NCI-H1694 treated with DMSO at 0.1 percent for 48 hours (cell line): Measurements from ENCODE around the gene RAD23B.
"Not testable (repeated sequence)": the region's sequence is repeated elsewhere in the genome, so short reads cannot be mapped to it uniquely, and the experiment has no call there.

ENCODE experiments used
- DNase-seq: peaks from one replicate; lab custom pipeline; 2025; lab: John Stamatoyannopoulos, UW

The RAD23B gene

DNA sequence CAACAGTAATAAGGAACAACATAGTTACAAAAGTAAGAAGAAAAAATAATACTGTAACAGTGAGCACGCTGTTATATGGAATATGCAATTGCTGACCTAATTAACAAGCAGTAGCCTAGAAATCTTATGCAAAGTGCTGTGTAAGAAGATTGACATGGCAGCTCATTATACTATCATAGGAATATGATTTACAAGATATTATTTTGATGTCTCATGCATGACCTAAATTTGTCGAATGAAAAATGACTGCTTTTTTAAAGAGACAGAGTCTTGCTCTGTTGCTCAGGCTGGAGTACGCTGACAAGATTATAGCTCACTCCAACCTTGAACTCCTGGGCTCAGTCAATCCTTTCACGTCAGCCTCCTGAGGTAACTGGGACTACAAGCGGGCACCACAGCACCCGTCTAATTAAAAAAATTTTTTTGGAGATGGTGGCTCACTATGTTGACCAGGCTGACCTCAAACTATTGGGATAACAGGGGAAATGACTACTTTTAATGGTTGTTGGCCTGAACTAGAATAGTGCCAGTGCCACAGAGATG, 10.5 kb downstream of the RAD23B start:
- no peak for DNase-seq

DNA sequence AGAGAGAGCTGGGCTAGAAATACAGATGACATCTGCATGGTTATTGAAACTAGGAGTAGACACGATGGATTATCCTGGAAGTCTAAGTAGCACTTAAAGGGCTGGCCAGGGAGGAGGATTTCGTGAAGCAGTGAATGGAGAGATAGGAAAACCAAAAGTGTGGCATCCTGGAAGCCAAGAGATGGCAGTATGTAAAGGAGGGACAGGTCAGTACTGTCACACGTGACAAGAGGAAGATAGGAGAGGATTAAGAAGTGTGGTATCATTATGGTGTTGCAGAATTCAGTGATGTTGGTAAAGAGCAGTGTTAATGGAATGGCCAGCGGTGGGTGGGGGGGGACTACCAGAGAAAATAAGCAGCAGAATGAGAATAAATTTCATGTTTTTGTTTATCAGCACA, 11.7 kb downstream of the RAD23B start:
- DNase-seq = no peak

DNA sequence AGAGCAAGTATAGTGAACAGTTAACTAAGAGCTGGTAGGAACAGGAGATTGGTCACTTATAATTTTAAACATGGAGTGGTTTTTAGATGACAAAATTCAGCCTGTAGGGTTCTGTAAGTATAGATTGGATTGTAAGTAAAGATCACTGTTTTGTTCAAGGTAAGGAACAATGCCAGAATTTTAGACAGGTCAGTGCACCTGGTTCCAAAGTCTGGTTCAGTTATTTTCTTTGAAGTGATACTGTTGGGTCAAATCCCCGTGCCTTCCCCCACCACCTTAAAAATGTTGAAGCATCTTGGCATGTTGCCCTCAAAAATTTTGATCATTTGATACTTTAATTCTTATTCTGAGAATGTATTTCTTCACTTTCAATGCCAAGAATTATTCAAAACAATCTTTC, 12.9 kb downstream of the RAD23B start:
- no peak for DNase-seq

DNA sequence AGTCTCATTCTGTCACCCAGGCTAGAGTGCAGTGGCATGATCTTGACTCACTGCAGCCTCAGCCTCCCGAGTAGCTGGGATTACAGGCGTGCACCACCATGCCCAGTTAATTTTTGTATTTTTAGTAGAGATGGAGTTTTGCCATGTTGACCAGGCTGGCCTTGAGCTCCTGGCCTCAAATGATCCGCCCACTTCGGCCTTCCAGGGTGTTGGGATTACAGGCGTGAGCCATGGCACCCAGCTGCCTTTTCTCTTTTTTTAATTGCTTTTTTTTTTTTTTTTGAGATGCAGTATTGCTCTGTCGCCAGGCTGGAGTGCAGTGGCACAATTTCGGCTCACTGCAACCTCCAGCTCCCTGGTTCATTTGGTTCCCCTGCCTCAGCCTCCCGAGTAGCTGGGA, 13.5 kb downstream of the RAD23B start:
- DNase-seq = not testable (repeated sequence)

DNA sequence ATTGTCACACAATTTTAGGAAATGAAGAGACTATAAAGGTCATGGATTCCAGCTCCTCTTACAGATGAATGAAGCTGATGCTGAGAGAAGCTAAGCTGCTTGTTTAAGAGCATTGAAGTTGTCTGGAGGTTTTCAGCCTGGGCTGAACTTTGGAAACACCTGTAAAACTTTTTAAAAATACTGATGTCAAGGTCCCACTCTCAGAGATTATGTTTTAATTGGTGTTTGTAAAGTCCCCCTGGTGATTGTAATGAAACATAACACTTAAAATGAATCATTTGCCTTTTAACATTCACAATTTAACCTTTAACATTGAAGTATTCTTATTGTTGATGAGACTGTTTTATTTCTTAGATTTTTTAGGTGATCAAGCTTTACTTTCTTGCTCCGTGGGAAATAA, 16.4 kb downstream of the RAD23B start:
- no peak for DNase-seq

DNA sequence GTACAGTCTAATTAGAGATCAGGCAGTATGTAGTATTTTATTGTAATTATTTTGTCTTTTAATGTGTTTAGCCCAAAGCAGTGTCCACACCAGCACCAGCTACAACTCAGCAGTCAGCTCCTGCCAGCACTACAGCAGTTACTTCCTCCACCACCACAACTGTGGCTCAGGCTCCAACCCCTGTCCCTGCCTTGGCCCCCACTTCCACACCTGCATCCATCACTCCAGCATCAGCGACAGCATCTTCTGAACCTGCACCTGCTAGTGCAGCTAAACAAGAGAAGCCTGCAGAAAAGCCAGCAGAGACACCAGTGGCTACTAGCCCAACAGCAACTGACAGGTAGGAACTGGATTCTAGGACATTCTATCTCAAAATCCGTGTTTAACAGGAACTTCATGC, 23.2 kb downstream of the RAD23B start:
- DNase-seq = no peak

DNA sequence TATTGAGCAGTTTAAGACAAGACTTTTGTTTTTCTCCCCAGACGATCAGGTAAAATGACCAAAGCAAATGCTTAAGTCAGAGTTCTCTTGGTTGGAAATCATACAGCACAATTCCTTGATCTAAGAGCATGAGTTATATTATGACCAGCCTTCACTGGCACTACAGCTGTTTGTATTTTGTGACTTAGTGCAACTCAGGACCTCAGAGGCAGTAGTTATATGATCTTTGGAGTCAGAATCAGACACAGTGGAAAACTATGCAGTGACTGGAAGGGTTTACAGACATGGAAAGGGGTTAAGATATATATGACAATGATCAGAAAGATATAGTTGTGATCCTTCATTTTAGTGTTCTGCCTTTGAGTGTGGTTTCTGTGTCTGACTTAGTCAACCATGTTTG, 24.3 kb downstream of the RAD23B start:
- no peak for DNase-seq

DNA sequence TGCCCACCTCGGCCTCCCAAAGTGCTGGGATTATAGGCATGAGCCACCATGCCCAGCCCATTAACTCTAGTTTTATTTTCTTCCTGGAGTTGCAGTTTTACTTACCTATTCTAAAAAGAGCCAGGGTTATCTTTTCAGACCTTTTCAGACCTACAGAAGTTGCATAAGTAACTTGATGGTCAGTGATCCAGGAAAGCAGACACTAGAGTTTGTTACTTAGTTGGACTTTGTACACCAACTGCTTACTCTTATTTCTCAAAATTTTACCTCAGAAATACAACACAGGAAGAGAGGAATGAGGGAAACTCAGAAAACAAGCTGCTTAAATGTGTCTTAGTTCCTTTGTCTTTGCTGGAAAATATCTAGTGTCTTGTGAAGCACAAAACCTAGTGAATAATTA, 25.4 kb downstream of the RAD23B start:
- no peak for DNase-seq

DNA sequence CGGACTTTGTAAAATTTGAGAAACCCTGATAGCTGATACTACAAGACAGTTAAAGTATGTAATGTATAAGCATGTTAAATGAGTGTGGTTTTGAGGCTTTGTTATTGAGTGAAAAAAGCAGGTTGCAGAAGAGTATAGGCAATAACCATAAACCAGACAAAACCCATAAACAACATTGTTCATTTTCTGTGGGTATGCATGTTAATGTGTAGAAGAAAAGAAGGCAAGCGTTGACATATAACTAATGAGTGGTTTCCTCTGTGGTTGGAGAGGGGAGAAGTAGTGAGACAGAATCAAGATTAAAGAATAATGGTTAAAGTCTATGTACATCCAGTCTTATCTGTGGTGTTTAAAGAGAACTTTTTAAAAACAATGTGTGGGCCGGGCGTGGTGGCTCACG, 26.2 kb downstream of the RAD23B start:
- no peak for DNase-seq

DNA sequence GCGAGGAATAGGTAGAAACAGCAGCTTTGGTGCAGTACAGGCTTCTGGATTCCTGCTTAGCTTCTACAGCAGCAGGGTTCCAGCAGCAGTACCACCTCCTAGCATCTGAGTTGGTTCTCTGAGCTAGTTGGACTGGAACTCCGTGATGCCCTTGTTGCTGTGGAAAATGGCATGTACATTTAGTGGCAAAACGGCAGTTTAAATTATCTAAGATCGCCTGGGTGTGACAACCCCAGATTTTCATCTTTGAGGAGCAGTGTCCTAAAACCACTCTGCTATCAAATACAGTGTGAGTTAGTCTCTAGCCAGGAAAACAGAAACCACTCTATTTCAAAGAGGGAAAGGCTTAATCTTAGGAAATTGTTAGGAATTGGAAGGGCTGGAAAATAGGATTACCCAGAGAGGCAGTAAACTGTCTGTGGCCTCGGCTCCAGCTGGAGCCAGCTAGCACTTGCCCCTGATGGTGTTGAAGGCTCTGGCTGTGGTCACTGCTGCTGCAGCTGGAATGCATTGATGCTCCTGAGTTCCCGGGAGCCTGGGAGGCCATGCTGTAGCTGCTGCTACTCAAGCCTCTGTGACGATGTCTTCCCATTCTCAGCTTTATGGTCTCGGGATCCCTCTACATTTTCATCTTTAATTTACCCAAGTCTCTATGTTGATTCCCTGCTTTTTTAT, 29.4 kb downstream of the RAD23B start:
- no peak for DNase-seq

DNA sequence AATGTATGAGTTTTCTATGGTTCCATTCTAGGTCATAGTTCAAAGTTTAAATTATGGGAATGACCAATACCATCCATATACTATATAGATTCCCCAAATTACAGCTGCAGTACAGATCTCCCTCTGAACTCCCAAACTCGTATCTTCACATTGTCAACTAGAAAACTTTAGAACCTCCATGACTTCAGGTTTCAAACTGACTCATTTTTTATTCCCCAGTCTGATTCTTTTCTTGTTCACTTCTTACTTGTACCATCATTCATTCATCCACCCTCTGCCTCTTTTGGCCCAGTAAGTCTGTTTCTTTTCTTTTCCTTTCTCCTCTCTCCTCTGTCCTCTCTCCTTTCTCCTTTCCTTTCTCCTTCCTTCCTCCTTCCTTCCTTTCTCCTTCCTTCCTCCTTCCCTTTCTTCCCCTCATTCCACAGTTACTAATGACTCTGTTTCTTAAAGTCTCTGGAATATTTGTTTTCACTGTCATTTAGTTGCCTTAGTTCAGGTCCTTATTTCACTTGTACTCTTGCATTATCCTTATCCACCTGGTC, 30.5 kb downstream of the RAD23B start:
- DNase-seq = no peak

DNA sequence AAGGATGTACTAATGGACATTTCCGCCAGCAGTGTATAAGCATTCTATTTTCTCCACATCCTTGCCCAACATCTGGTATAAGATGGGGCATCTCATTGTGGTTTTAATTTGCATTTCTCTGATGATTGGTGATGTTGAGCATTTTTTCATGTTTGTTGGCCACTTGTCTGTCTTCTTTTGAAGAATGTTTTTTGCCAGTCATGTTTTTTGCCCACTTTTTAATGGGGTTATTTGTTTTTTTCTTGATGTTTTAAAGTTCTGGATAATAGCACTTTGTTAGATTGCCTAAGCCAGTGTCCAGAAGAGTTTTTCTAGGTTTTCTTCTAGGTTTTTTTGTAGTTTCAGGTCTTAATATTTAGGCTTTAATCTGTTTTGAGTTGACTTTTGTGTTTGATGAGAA, 31.7 kb downstream of the RAD23B start:
- no peak for DNase-seq

DNA sequence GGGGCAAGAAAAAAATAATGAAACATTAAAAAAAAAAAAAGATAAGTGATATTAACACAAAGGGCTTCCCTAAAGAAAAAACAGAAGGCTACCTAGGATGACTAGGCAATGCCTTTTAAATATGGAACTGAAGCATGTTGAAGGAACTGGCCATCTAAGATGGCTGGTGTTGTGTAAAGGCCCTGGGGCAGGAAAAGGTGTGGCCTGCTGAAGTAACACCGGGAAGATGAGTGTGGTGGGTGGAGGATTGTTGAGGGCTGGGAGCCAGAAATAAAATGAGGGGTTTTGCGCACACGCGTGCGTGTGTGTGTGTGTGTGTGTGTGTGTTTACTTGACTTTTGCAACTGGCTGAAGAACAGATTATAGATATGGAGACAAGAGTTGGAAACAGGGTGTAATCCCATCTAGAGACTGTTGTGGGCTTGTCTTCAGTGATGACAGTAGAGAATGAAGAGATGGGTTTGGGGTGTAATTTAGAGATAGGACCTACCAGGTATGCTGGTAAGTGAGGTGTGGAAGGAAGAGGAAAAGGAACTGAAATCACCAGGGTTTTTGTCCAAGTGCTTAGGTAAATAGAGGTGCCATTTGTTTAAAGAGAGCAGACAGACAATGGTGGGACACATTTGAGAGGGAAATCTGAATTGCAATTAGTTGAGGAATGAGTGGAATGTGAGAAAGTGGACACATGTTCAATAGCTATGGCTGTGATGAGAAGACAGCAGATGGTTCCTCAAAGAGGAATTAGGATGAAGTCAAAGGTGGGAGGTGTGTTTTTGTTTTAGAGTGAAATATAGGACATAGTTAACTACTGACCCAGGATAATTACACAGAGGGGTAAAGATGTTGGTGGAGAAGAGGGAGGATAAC, 33.9 kb downstream of the RAD23B start:
- no peak for DNase-seq

DNA sequence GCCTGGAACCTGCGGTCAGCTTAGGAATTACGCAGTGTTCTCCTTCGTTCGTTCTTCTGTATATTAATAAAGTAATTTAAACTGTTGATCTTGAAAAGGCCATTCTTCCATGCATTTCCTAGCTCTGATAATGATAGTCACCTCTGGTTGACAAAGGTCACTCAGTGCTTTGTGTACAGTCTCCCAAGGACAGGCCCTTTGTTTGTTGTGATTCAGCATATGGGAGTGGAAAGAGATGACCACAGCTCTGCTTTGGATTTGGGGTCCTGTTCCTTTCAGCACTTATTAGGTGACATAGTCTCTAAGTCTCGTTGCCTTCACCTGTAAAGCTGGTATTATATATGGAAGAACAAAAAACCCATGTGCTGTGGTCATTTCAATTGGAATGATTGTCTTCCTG, 39.6 kb downstream of the RAD23B start:
- no peak for DNase-seq

DNA sequence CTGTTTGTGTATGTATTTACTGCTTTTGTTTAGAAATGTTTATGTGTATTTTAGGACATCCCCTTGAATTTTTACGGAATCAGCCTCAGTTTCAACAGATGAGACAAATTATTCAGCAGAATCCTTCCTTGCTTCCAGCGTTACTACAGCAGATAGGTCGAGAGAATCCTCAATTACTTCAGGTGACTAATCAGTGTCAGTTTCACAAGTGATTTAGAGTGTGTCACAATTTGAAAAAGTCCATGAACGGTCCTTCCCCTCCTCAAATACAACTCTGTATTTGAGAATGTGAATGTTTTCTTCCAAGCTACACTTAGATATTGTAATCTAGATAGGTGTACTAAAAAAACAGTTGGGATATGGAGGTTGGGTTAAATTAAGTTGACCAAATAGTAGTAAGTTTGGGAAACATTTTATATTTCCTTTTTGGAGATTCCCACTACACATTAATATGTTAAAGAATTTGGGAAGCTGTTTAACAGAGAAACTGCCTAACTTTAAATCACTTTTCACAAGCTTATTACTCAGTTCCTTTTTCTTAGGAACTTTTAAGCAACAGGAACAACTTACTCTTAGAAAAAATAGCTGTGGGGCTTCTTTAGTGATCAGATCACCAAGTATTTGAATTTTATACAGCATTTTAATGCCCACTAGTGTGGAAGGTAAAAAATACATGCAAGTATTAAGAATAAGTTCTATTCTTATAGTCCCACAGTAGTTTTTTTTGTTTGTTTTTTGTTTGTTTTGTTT, 40.9 kb downstream of the RAD23B start:
- no peak for DNase-seq

DNA sequence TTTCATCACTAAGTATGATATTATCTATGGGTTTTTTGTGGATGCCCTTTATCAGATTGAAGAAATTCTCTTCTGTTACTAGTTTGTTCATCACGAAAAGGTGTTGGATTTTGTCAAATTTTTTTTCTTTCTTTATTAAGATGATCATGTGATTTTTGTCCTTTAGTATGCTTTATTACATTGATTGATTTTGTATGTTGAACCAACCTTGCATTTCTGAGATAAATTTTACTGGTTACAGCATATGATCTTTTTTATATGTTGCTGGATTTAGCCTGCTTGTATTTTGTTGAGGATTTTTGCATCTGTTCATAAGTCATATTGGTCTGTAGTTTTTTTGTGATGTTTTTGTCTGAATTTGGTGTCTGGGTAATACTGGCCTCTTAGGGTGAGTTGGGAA, 42.8 kb downstream of the RAD23B start:
- DNase-seq = no peak

DNA sequence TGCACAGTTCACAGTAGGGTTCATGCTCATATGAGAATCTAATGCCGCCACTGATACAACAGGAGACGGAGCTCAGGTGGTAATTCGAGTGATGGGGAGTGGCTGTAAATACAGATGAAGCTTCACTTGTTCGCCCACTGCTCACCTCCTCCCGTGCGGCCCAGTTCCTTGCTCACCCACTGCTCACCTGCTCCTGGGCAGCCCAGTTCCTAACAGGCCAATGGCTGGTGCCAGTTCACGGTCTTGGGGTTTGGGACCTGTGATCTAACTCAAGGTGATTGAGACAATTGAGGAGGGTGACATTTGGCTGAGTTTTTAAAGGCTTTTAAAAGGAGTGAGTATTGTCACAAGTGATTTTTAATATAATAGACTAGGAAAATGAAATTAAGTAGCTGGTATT, 45.4 kb downstream of the RAD23B start:
- no peak for DNase-seq

DNA sequence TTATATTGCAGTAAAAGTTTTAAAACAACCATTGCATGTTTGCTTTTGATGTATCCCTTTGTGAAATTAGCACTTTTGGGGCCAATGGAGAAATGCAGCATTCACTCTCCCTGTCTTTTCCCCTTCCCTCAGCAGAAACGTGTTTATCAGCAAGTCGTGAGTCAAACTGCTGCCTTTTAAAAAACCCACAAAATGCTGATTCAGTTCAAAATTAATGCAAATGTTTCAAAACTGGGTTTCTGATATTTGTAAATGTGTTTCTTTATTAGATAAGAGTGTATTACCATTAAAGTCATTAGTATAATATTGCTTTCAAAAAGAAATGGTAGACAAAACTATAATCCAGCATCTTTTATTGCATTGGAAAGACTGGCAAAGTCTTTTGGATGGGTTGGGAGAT, 47.3 kb downstream of the RAD23B start:
- DNase-seq = no peak

DNA sequence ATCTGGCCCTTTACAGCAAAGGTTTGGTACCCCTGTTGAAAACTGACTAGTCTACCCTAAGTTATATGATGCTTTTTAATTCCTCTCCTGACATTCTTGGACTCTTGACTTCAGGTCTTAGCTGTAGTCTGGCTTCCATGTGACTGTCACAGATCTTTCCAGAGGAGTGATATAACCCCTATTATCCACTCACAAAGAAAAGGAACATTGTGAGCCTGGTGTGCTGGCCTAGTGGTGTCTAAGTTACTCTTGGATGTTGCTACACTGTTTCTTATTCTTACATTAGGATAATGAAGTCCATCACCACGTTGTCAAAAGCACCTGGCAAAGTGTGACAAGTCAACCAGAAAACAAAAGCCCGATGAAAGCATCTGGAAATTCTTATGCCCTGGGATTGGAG, 49.8 kb downstream of the RAD23B start:
- no peak for DNase-seq

DNA sequence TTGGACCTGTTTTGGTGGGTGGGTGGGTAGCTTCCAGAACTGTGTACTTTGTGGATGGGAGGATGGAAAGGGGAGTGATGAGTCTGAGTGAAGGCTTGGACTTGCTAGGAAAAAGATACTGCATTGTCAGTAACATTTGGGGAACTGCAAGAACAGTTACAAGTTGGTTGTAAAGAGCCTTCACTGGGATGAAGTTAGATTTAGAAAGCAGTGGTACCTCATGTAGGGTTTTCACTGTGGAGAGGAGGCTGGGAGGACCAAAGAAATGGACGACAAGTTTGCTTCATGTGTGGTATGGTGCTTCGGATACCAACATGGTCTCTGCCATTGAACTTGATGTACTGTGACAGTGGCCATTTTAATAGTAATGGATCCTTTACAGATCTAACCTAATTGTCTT, 50.3 kb downstream of the RAD23B start:
- no peak for DNase-seq

DNA sequence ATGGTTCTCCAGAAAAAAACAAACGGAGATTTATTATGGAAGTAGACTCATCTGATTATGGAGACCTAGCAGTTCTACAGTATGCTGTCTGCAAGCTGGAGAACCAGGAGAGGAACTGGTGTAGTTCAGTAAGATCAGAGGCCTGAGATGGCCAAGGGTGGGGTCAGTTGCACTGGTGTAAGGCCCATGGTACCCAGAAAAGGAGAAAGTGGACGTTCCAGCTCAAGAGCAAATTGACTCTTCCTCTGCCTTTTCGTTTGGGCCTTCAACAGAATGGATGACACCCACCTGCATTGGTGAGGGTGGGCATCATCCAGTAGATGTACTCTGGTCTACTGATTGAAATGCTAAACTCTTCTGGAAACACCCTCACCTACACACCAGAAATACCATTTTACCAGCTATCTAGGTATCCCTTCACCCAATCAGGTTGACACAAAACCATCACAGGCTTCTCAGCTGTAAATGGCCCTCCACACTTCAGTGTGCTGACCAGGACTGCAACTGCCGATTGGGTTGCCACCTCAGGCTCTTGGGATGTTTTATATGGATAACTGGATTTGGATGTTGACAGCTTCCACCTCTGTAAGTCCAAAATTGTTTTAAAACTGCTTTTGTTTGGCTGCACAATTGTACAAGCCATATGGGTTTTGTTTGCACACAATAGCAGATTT, 51.2 kb downstream of the RAD23B start:
- DNase-seq = no peak

DNA sequence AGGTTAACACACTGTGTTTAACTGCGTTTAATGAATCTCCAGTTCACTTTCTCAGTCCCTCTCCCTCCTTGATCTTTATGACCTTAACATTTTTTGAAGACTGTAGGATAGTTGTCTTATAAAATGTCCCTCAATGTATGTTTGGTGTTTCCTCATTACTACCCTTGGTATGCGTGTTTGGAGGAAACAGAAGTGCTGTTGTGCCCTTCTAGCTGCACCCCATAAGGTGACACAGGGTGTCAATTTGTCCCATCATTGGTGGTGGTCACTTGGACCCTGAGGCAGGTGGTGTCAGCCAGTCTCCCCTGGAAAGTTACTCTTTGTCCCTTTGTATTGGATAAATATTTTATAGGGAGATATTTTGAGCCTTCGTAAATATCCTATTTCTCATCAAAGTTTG, 52.3 kb downstream of the RAD23B start:
- DNase-seq = no peak
